SW480 (cell line): ENCODE data around the gene PA2G4.
"Not testable (repeated sequence)": the region's sequence is repeated elsewhere in the genome, so short reads cannot be mapped to it uniquely, and the experiment has no call there.

Experiments used
- DNase-seq: peaks from one replicate; pipeline ENCODE4 v3.0.0-alpha.2; 2016; ENCODE audit warnings: low spot score

PA2G4 gene

DNA sequence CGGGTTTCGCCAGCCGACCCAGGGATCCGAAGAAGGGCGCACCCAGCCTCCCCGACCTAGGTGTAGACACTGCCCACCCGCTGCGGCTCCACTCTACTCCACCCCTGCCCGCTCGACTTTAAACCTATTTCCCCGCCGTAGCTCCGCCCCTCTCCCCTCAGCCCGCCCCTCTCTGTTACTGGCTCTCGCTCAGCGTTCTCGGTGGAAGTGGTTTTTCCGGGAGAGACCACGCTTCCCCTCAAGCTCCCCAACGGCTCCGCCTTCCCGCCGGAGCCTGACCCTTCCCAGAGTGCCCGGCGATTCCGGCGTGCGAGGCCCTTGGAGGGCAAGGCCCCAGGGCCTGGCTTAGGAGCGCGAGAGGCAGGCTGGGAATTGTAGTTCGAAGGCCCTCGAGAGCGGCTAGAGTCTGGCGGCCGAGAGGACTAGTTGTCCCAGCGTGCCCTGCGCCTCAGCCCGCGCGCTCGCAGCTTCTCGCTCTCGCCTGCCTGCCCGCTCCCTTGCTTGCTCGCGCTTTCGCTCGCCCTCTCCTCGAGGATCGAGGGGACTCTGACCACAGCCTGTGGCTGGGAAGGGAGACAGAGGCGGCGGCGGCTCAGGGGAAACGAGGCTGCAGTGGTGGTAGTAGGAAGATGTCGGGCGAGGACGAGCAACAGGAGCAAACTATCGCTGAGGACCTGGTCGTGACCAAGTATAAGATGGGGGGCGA, at the start of gene PA2G4:
PA2G4 (plus strand) TSS at position 451 of the 706 bp plus-strand sequence; CDS start at position 630, 179 bp downstream.
- DNase-seq: peak; percentile 99

DNA sequence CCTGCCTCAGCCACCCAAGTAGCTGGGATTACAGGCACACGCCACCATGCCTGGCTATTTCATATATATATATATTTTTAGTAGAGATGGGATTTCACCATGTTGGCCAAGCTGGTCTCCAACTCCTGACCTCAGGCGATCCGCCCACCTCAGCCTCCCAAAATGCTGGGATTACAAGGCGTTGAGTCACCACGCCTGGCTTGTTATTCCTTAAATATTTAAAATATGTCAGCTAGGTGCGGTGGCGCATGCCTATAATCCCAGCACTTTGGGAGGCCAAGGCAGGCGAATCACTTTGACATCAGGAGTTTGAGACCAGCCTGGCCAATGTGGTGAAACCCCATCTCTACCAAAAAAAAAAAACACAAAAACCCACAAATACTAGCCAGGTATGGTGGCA, 44.4 kb upstream of the PA2G4 start:
- DNase-seq: not testable (repeated sequence)

- no peak for DNase-seq
Measured at GRCh38 chr12:56061982-56062381, 42.4 kb upstream of the PA2G4 start.

DNA sequence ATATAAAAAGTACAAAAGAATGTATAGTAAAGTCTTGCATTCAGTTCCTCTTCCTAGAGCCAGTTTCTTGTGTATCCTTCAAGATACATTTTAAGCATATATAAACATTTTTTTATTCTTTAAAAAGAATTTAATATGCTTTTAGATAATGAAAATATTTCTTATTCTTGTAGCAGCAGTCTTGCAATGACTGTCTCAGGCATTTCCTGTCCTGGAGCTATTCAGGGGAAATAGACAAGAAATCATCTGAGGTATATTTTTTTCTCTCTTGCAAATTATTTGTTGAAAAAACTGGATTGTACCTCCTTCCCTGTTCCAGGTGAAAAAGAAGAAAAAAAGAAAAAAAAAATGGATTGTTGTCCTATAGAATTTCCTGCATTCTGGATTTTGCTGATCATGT, 41.4 kb upstream of the PA2G4 start:
- no peak for DNase-seq

- no peak for DNase-seq
Measured at GRCh38 chr12:56071648-56072047, 32.7 kb upstream of the PA2G4 start.

DNA sequence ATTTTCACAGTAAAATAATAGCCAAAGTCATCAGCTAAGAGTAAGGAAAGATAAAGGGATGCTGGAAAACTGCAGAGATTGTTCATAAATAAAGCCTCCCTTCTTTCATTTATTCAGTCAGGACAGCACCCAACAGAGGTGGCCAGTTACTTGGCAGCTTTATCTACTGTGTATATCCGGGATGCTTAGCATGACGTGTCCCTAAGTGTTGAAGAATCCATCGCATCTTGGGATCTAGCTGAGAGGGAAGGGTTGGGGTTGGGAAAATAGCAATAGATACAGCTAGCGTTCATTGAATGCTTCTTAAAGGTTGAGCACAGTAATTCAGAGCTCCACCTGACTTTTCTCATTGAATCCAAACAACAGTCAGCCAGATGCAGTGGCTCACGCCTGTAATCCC, 30.0 kb upstream of the PA2G4 start:
- no peak for DNase-seq

GRCh38 chr12:56077966-56078365, 26.4 kb upstream of the PA2G4 start:
- DNase-seq: not testable (repeated sequence)

GRCh38 chr12:56078427-56078826, 25.9 kb upstream of the PA2G4 start:
- no peak for DNase-seq

GRCh38 chr12:56078931-56079722, 25.2 kb upstream of the PA2G4 start:
- peak; percentile 89 for DNase-seq

DNA sequence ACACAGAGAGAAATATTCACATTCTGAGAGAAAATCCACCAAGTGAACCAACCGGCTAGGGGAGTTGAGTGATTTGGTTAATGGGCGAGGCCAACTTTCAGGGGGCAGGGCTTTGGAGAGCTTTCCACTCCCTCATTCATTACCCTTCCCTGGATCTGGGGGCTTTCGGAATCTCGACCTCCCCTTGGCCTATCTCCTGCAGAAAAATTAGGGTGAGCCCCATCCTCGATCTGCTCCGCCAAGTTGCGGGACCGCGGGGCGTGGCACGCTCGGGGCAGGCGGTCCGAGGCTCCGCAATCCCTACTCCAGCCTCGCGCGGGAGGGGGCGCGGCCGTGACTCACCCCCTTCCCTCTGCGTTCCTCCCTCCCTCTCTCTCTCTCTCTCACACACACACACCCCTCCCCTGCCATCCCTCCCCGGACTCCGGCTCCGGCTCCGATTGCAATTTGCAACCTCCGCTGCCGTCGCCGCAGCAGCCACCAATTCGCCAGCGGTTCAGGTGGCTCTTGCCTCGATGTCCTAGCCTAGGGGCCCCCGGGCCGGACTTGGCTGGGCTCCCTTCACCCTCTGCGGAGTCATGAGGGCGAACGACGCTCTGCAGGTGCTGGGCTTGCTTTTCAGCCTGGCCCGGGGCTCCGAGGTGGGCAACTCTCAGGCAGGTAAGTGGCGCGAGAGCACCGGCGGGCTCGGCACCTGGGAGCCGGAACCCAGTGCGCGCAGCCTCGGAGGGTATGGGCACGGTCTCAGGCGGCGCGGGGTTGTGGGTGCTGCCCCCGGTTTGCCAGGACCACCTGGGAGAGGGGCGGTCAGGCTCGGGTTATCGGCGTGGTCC, 24.4 kb upstream of the PA2G4 start, which contains the start of gene ERBB3:
ERBB3 (plus strand) TSS at position 443 of the 833 bp plus-strand sequence; CDS start at position 579, 136 bp downstream.
- peak; percentile 89 for DNase-seq

DNA sequence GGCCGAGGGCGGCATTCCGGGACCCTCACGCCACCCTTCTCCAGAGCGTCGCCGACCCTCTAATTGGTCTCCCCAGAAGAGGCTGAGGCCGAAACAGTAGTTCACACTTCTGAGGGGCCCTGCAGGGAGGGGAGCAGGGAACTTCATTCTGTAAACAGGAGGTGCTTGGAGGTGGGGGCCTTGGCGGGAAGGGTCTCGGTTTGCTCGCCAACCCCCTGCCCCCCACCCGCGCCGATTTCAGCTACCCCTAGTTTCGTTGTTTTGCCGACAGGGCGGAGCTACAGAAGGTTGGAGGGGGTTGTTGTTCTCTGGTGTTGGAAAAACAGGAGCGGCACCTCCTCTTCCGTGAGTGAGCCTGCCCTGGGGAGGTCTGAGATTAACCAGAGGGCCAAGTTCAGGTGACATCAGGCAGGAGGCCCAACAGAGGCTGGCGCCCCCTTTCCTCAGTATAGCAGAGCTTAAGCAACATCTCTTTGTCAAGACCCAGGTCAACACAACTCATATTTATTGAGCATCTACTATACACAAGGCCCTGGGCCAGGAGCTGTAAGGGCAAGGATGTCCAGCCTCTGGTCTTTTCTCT, 23.7 kb upstream of the PA2G4 start:
- DNase-seq: peak; percentile 66

GRCh38 chr12:56081393-56082347, 22.7 kb upstream of the PA2G4 start:
- peak; percentile 44 for DNase-seq

- no peak for DNase-seq
Measured at GRCh38 chr12:56082382-56082781, 22.0 kb upstream of the PA2G4 start.

DNA sequence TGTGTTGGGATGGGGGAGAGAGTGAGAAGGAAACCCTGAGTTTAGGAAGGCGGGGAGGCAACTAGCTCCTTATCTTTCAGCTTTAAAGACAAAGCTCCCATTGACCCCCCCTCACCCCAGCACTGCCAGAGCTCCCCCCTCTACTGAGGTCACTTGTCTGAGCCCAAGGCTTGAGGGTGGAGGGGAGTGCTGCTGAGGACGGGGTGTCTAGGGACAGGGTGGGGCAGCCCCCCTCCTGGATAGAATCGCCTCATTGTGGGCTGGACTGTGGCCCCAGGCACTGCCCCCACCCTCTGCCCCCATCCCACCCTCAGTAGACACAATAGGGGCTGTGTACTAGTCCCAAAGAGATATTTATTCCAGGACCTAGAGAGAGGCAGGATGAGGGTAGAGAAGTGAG, 21.4 kb upstream of the PA2G4 start:
- DNase-seq: no peak

DNA sequence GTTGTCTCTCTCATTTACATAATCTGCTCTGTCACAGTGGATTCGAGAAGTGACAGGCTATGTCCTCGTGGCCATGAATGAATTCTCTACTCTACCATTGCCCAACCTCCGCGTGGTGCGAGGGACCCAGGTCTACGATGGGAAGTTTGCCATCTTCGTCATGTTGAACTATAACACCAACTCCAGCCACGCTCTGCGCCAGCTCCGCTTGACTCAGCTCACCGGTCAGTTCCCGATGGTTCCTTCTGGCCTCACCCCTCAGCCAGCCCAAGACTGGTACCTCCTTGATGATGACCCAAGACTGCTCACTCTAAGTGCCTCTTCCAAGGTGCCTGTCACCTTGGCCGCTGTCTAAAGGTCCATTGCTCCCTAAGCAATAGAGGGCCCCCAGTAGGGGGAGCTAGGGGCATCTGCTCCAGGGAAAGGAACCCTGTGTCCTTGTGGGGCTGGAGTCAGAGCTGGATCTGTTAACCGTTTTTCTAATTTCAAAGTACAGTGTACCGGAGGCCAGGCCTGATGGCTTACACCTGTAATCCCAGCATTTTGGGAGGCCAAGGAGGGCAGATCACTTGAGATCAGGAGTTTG, 19.3 kb upstream of the PA2G4 start:
- no peak for DNase-seq

DNA sequence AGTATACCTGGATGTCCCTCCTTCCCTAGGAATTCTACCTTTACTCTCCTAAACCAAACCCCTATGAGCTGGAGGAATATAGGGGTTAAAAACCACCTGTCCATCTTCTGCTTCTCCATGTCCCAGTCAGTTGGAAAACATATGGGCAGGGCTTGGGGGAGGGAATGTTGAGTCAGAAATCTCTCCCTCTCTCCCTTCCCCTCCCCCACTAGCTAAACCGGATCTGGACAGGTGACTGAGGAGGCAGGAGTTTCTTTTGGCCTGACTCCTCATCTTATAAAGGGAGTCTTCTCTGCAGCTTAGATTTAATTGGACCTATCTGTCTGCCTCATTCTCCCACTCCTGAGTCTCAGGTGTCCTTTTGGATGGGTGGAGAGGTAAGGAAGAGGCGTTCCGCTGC, 18.3 kb upstream of the PA2G4 start:
- no peak for DNase-seq

DNA sequence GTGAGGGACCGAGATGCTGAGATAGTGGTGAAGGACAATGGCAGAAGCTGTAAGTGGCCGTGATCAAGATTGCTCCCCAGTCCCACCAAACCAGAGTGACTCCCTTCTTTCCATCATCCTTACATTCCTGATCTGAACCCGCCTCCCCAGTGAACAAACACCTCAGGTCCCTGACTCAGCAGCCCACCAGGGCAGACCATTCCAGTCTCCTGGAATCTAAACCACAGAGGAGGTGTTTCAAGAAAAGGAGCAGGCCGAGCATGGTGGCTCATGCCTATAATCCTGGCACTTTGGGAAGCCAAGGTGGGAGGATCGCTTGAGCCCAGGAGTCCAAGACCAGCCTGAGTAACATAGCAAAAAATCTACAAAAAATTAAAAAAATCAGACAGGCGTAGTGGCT, 17.8 kb upstream of the PA2G4 start:
- no peak for DNase-seq

DNA sequence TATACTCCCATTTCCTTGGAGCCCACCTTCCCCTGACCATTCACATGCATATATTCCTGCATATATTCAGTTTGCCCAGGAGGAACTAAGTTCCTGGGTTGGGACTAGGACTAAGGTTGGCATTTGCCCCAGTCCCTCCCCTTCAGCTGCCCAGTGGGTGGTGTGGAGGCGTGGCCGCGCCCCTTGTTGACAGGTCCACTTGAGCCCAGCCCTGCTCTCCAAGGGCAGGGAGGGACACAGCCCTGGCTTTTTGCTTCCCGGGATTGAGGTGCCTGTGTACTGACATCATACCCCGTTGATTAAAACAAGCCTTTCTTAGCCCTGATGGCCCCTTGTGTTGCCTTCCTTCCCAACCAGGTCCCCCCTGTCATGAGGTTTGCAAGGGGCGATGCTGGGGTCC, 17.1 kb upstream of the PA2G4 start:
- DNase-seq: no peak

DNA sequence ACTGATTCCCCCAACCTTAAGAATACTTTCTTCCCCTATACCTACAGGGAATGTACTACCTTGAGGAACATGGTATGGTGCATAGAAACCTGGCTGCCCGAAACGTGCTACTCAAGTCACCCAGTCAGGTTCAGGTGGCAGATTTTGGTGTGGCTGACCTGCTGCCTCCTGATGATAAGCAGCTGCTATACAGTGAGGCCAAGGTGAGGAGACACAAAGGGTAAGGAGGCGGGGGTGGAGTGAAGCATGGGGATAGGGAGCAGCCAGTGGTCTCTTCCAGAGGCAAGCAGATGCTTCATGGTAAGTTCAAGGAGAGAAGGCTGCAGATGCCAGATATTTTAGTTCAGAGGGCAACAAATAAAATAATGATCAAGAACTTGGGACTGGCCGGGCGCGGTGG, 6.6 kb upstream of the PA2G4 start:
- DNase-seq: no peak

- DNase-seq: no peak
Measured at GRCh38 chr12:56098592-56098991, 5.8 kb upstream of the PA2G4 start.

DNA sequence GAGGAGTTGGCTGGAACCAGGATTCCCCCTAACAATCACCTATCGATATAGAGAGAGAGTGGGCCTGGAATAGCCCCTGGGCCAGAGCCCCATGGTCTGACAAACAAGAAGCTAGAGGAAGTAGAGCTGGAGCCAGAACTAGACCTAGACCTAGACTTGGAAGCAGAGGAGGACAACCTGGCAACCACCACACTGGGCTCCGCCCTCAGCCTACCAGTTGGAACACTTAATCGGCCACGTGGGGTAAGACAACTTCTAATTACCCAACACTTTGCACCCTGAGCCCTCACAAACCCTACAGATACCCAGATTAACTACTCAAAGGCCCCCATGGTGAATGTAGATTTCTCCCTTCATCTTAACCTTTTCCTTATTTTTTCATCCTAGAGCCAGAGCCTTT, 4.6 kb upstream of the PA2G4 start:
- DNase-seq: no peak
